Mucosa of gallbladder (tissue), 1 donor: ENCODE results near the gene CPOX. TPM values are rescaled to one million over a fixed set of nuclear protein-coding genes. Genes with fewer than 3 reads are reported as not detected.
"Not testable (repeated sequence)": the region's sequence is repeated elsewhere in the genome, so short reads cannot be mapped to it uniquely, and the experiment has no call there.

Experiments
- DNase-seq: peaks from one replicate; pipeline ENCODE4 v3.0.0-alpha.2; 2020; ENCODE audit warnings: low spot score
- total RNA-seq: library from RNA; stranded (reverse); gene quantifications from one replicate; pipeline ENCODE4 v1.2.1, GENCODE V29; 2021
- donor health status: DM: no; HTN: no; CAD: no.

CPOX gene
- total RNA-seq, 1 donor from 2014 or later: 16.7 TPM

- DNase-seq: no peak
Observed at GRCh38 chr3:98563661-98564281, 29.6 kb downstream of the CPOX start.

- no peak for DNase-seq
Observed at GRCh38 chr3:98561727-98562521, 31.5 kb downstream of the CPOX start.

GRCh38 chr3:98560911-98561310 lies 32.5 kb downstream of the CPOX start:
- DNase-seq: no peak

GRCh38 chr3:98559769-98560168 lies 33.6 kb downstream of the CPOX start:
- DNase-seq: not testable (repeated sequence)

GRCh38 chr3:98558100-98558827 lies 35.1 kb downstream of the CPOX start:
- DNase-seq: no peak

- DNase-seq: no peak
Observed at GRCh38 chr3:98557324-98558010, 35.9 kb downstream of the CPOX start.

- DNase-seq: no peak
Observed at GRCh38 chr3:98556164-98557130, 37.0 kb downstream of the CPOX start.

- DNase-seq: no peak
Observed at GRCh38 chr3:98555025-98555379, 38.4 kb downstream of the CPOX start.

- DNase-seq: no peak
Observed at GRCh38 chr3:98554580-98554979, 38.8 kb downstream of the CPOX start.

GRCh38 chr3:98553753-98554152 lies 39.7 kb downstream of the CPOX start:
- DNase-seq: no peak

- no peak for DNase-seq
Observed at GRCh38 chr3:98553021-98553563, 40.3 kb downstream of the CPOX start.

- no peak for DNase-seq
Observed at GRCh38 chr3:98552232-98553020, 41.0 kb downstream of the CPOX start.

- no peak for DNase-seq
Observed at GRCh38 chr3:98551754-98552153, 41.7 kb downstream of the CPOX start.

- no peak for DNase-seq
Observed at GRCh38 chr3:98551236-98551635, 42.2 kb downstream of the CPOX start.

- no peak for DNase-seq
Observed at GRCh38 chr3:98550833-98551232, 42.6 kb downstream of the CPOX start.

GRCh38 chr3:98548544-98548943 lies 44.9 kb downstream of the CPOX start:
- DNase-seq: no peak

- DNase-seq: no peak
Observed at GRCh38 chr3:98545940-98546339, 47.5 kb downstream of the CPOX start.

GRCh38 chr3:98542623-98543022 lies 50.8 kb downstream of the CPOX start:
- no peak for DNase-seq

- no peak for DNase-seq
Observed at GRCh38 chr3:98541695-98542094, 51.7 kb downstream of the CPOX start.

GRCh38 chr3:98540346-98540745 lies 53.1 kb downstream of the CPOX start:
- no peak for DNase-seq
